ENCODE results near the gene NFKB1. TPM values are rescaled to one million over a fixed set of nuclear protein-coding genes. Genes with fewer than 3 reads are reported as not detected.
A peak's percentile ranks its signal among the peaks of the same experiment; 100 is the strongest.

Gene NFKB1
- total and polyA plus RNA-seq, 9 of the 15 experiments (the other 6 are each of a cell fraction or from before 2014, with no cell fraction given), result 2.4 to 14.5 (median 10.3) TPM

- TF ChIP-seq HBP1 (CRISPR knock-in tag; IDR thresholded peaks at IDR 0.05), result no peak
- no peak for TF ChIP-seq NR2C2 (CRISPR knock-in tag; IDR thresholded peaks at IDR 0.05)
- TF ChIP-seq NR2C2 (tag; IDR thresholded peaks at IDR 0.05), result no peak
- no peak for TF ChIP-seq PRPF4 (IDR thresholded peaks at IDR 0.05; ENCODE audit: insufficient read depth, low read depth, low read length, poor library complexity, severe bottlenecking)
- TF ChIP-seq KLF1 (tag; IDR thresholded peaks at IDR 0.05), result no peak
- no peak for TF ChIP-seq KLF10 (CRISPR knock-in tag; IDR thresholded peaks at IDR 0.05)
- no peak for TF ChIP-seq KDM4B (IDR thresholded peaks at IDR 0.05; ENCODE audit: borderline replicate concordance in 2 of 2, low read depth in 1 of 2)
- 0 out of 2 replicates have a peak, but pooled peaks have one; percentile 23 for TF ChIP-seq RBFOX2 (IDR thresholded peaks at IDR 0.05; ENCODE audit: low read depth, low read length)
- TF ChIP-seq ZFP91 (CRISPR knock-in tag; IDR thresholded peaks at IDR 0.05), result no peak
- TF ChIP-seq ZNF644 (tag; IDR thresholded peaks at IDR 0.05; ENCODE audit: low read depth), result no peak
- TF ChIP-seq MCM2 (IDR thresholded peaks at IDR 0.05; ENCODE audit: low read depth), result no peak
- peak; percentile 19; the same call in 1 of the 2 replicates for TF ChIP-seq ARID4B (CRISPR knock-in tag; IDR thresholded peaks at IDR 0.05)
- no peak for TF ChIP-seq MAZ (CRISPR knock-in tag; conservative IDR thresholded peaks at IDR 0.05 in 1 of 2, IDR thresholded peaks at IDR 0.05 in 1 of 2)
- no peak for TF ChIP-seq POLR2G (IDR thresholded peaks at IDR 0.05; ENCODE audit: low read depth, low read length)
- no peak for TF ChIP-seq SAP30 (IDR thresholded peaks at IDR 0.05; ENCODE audit: borderline replicate concordance, insufficient read depth, low read depth, low read length, poor library complexity, severe bottlenecking)
- TF ChIP-seq FOXK2 (conservative IDR thresholded peaks at IDR 0.05 in 1 of 2, IDR thresholded peaks at IDR 0.05 in 1 of 2; ENCODE audit: low read depth in 2 of 2), result peak in 1 of 2 experiments; percentile 45; a peak in 2 of 4 replicates
- TF ChIP-seq DNMT1 (IDR thresholded peaks at IDR 0.05), result no peak
- TF ChIP-seq SRF (CRISPR knock-in tag; IDR thresholded peaks at IDR 0.05), result no peak
- no peak for TF ChIP-seq SREBF1 (IDR thresholded peaks at IDR 0.05; ENCODE audit: borderline replicate concordance, low read depth, low read length)
- TF ChIP-seq CXXC5 (CRISPR knock-in tag; IDR thresholded peaks at IDR 0.05), result no peak
- TF ChIP-seq SRSF1 (IDR thresholded peaks at IDR 0.05; ENCODE audit: low read depth, low read length), result no peak
These were observed 23.0 kb upstream of the NFKB1 start (continued) for GRCh38 chr4:102478186-102478585.

Measured in K562 (cell line).